Right renal cortex interstitium (tissue), 3 donors: ENCODE data around the gene NALCN. TPM values are rescaled to one million over a fixed set of nuclear protein-coding genes. Genes with fewer than 3 reads are reported as not detected.

ENCODE experiments used
- DNase-seq, 3 donors: peaks; one replicate each; pipeline ENCODE4 v3.0.0-alpha.2; 2013; ENCODE audit warnings: low read depth in 3 of 3, low spot score in 2 of 3
- polyA plus RNA-seq, 3 donors: library from polyadenylated mRNA; unstranded; fragments of 120-200 nt; gene quantifications; one replicate each; pipeline ENCODE4 v1.2.1, GENCODE V29; 2013; ENCODE audit not compliant: insufficient read length in 3 of 3

NALCN gene
- polyA plus RNA-seq, 3 donors = 0.75 to 1.1 (median 0.95) TPM

DNA sequence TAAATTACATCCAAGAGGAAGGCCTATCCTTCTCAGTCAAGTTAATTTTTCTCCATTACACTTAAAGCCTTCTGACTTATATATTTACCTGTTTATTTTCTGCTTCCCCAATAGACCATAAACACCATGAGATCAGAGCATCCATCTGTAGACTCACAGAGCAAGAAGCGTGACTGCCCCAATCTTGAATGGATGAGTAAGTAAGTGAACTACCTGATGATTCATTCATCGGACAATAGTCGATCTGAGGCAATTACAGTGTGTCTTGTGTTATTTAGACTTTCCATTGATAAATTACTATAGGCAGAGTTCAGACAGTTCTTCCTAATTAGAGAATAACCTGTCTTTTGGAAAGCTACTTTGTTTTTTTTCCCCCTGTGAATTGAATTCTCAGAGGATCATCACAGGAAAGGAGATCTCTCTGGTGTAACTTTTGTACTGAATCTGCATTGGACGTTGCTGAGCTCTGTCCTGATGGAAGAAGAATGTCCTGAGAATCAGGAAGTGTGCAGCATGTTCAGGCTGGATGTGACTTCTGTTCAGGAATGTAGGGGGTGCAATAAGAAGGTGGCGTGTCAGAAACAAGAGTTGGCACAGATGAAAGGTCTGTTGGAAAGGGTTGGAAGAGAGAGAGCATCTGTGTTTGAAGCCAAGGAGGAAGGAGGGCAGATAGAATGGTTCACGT, 367.0 kb downstream of the NALCN start:
- DNase-seq = no peak

DNA sequence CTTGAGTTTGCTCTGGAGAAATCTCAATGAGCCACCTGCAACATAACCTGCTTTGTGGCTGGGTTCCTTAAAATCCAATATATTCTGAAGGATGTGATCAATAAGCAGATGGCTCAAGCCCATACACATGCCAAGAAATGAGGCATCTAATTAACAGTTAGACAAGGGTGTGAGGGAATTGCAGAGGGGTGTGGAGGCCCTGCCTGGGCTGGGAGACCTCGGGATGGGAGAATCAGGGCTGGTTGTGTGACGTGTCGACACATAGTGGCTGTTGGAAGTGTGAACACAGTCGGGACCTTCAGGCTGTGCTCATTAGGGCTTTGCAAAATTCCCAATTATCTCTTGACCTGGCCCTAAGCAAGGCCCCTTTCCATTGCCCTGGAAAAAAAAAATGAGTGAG, 379.8 kb downstream of the NALCN start:
- DNase-seq = no peak

DNA sequence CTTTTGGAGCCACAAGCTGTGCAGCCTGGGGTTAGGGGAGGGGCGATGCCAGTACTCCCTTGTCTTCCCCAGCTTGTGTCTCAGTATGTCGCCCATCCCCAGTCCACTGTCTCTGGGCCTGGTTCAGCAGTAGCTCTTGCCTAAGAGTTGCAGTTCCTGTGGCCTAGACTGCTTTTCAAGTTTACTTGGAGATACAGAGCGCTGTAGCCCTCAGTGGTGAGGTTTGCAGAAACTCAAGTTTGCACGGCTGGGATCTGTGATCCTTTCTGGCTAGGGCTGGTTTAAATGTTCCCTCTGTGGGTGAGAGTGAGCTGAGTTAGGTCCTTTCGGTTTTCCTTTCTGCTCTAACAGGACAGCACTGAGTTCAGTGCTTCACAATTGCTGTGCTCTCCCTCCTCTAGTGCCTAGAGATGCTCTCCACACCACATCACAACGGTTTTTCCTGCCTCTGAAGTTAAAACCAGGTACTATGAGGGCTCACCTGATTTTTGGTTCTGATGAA, 381.1 kb downstream of the NALCN start:
- no peak for DNase-seq

DNA sequence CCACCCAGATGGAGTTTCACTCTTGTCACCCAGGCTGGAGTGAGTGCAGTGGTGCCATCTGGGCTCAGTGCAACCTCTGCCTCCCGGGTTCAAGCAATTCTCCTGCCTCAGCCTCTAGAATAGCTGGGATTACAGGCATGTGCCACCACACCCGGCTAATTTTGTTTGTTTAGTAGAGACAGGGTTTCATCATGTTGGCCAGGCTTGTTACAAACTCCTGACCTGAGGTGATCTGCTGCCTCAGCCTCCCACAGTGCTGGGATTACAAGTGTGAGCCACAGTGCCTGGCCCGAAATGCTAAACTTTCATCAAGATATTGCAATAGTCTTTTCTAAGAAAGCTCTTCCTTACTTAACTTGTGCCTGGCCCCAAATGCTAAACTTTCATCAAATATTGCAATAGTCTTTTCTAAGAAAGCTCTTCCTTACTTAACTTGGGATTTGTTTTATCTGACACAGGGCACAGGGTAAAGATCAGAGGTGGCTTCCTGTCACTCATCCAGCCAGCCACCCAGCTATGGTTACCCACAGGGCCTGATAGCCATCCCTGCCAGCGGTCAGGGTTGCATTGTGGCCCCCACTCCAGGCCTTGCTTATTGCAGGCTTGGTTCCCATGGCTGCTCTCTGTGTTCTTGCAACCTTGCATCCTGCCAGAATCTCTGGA, 389.4 kb downstream of the NALCN start:
- DNase-seq = no peak

DNA sequence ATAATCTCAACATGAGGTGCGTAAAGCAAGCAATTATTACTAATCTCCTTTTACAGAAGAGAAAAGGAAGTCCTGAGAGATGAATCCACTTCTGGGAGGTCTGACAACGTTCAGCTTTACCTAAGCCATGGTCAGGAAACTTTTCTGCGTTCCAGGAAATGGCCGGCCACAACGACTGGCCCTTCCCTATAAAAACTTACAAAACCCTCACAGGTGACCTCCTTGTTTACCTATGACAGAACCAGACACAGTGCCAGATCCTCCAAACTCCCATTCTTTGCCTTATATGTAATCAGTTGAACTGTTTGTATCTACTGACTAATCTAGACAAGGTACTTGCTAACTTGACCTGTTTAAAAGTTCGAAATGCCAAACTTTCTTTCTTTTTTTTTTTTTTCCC, 390.0 kb downstream of the NALCN start:
- no peak for DNase-seq

DNA sequence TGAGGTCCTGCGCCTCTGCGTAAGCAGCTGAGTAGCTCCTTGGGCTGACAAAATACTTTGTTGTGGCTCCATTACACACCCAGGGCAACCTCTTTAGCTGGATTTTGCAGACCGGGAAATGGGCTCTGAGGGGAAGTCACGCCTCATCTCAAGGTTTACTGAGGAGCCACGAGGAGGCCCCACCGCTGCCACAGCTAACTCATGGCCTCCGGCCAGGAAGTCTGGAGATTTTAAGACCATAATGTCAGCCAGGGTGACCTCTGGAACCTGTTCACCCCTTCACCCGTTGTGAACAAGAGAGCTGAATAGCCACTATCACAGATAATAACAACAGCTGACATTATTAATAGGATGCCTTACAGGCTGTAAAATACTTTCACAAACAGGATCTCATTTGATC, 390.4 kb downstream of the NALCN start:
- DNase-seq = no peak

DNA sequence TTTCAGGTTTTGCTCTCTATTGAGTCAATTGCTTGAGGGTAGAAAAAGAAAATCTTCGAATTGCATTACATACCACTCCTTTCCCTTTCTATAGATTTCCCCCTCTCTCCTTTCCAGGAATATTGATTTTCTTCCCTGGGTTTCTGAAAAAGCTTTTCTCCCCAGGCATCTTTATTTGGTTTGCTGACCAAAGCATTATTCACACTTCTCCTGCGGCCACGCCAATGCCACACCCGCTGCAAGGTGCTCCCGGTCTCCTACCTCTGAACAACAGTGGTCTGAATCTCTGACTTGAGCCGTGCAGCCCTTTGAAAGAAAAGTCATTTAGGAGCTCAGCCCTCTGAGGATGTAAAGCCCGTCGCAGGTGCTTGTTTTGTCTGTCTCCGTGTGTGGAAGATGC, 390.8 kb downstream of the NALCN start:
- no peak for DNase-seq

DNA sequence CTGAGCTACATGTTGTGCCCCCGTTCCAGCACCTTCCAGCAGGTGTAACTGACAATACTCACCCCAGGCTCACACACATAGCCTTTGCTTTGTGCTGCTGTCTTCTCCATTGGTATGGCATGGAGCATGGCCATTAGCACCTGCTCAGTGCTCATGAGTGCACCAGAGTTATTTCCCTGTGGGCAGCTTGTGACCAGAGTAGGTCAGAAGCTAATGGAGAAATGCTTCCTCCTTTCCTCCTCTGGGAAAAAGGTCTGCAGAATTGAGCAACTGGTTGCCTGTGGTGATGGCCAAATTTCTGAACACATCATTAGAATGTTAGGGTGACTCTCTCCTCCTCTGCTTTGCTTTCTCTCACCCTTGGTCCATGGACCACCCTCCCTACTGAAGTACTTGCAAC, 397.2 kb downstream of the NALCN start:
- DNase-seq = no peak

DNA sequence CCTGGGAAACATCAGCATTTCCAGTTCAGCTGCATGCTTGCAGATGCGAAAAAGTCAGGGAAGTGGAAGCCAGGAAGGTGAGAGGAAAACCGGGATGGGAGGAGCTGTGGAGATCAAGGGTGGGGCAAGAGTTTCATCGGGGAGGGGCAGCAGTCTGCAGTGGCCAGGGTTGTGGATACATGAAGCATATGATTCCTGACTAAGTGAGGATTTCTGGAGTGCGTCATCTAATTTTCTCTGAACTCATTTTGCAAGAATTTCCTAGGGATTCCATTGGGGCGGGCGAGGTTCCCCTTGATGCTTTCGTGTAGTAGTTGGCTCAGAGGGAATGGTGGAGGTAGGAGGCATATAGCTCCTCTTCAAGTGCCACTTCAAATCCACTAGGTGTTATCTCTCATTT, 397.6 kb downstream of the NALCN start:
- no peak for DNase-seq

DNA sequence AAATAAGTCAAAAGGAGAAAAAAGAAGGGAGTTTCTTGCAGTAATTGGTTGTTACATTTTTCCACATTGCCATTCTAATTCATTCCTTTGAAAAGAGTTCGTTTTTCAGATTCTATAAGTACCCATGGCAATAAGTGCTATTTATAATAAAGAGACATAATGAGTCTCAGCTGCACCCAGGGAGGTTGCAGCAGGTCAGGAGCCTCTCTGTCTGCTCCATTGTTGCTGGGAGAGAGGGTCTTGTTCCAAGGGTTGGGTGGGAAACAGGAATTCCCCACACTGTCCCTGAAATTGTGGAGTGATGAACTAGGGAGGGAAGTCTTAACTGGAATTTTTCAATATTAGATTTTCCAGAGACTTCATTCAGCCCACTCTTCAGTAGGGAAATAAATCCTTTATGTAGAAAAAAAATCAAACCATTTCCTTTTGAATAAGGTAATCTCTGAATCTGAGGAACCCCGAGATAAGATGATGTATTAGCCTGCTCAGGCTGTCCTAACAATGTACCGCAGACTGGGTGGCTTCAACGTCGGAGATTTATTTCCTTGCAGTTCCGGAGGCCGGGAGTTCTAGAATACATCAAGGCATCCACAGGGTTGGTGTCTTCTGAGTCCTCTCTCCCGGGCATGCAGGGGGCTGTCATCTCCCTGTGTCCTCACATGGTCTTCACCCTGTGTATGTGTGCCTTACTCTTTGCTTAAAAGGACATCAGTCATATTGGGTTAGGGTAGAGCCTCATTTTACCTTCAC, 399.0 kb downstream of the NALCN start:
- no peak for DNase-seq

DNA sequence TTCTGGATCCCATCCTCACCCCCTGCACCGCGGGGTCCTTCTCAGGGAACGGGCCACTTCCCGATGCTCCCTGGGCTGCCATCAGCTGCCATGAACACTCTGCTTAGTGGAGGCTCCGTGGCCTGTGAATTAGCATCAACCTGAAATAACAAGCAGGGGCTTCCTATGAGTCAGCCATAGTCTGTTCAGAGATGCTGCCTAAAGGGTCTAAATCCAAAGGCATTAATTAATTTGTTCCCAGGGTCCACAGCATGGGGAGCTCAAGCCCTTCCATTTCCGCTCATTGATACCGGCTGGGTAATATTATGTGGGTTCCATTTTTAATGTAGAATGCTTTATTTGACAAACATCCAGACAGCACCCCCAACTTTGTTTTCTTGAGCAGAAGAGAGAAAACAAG, 399.8 kb downstream of the NALCN start:
- DNase-seq = no peak

DNA sequence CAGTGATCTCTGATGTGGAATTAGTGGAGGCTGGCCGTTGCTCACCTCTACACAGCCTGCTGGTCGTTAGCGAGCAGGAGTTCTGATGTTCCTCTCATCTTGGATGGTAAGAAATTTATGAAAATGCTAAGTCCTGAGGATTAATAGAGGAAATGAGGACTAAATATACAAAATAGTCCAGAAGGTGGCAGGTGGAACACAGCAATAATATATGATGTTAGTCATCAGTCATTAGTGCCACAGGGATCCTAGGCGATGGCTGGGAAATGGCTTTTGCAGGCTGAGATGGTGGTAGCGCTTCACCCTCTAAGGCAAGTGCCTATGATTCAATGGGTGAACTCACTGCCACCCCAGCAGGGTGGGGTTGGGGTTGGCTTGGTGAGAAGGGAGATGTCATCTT, 403.1 kb downstream of the NALCN start:
- DNase-seq = no peak

DNA sequence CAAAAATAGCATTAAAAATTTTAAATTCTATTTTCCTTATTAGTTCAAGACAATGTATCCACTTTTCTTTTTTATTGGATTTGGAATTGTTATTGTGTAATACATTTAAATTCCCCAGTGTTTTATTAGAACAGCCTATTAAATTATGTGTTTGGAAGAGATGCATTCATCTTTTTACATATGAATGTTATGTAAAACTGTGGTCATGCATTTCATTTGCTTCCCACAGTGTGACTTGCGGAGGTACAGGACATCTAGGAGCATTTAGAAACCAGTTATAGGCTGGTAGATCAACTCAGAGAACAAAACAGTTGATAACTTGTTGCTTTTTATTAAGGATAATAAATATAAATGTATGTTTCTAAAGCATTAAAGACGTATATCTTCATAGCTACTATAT, 406.2 kb downstream of the NALCN start:
- DNase-seq = no peak

DNA sequence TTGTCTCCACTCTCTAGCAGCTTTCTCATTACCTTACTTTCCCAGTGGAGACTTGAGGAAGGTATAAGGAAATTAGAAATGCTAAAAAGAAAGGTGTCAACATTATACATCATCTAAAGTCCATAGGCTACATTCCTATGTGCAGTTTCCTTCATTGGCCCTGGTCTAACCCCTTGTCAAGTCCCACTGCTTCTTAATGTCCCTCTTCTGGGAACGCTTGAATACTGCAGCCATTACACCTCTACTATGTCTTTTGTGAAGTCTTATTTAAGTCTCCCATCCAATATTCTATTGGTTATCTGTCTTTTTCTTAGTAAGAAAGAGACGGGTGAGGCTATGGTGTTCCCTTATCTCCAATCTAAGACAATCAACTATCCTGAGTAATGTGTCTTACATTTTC, 409.1 kb downstream of the NALCN start:
- no peak for DNase-seq

Other genes starting within 250 kb of the NALCN start
- under 1 TPM; 0.55 to 0.93 (median 0.69) TPM for gene ITGBL1, start 36.2 kb upstream of the NALCN start, polyA plus RNA-seq